Central memory CD4-positive, alpha-beta T cell (primary cell): ENCODE measurements around the gene DCXR.
A peak's percentile ranks its signal among the peaks of the same experiment; 100 is the strongest.

Source experiments
- DNase-seq: peaks from one replicate; pipeline ENCODE4 v3.0.0; 2022

The DCXR gene

DNA sequence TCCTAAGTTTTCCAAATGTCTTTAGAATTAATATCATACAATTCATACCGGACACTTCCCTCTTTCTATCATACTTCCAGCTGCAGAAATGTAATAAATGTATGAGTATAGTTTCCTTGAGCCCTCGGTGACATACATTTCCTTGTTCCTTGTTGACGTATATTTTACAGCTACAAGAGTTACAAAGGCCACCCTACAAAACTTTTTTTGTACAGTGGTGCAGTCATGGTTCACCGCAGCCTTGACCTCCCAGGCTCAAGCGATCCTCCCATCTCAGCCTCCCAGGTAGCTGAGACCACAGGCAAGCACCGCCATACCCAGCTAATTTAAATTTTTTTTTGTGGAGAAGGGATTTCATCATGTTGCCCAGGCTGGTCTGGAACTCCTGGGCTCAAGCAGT, 35.3 kb upstream of the DCXR start:
- no peak for DNase-seq

DNA sequence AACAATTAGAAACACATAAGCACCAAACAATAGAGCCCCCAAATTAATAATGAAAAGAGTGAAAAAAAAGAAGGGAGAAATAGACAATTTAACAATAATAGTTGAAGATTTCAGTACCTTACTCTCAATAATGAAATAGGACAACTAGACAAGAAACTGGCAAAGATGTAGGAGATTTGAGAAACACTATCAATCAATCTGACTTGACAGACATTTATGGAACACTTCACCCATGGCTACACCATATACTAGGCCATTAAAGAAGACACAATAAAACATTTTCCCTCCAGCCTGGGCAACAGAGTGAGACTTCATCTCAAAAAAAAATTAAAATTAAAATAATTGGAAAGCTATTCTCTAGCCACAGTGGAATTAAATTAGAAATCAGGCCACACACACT, 33.1 kb upstream of the DCXR start:
- no peak for DNase-seq

DNA sequence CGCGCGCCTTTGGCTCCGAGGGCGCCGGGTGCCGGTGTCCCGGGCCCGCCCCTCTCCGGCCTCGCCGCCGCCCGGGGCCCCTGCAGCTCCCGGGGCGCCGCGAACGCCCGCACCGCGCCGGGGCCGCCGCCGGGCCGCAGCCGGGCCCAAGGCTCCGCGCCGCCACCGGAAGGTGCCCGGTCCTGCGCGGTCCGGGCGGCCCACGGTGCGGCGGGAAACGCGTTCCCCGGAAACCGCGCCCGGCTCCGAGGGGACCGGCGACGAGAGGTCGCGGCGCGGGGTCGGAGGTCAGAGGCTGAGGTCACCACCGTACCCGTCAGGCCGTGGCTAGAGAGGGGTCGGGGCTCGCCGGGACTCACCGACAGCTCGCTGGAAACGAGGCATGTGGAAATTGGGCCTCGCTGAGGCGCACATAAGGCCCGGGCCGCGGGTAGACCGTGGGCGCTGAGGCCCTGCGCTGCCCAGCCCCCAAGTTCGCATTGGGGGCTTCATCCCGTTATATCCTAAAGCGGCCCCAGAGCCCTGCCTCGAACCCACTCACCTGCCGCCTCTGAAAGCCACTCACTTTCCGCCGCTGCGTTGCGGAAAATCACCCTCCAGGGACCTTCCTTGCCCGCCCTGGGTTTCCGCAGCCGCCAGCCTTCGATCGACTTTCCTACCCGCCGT, 28.3 kb upstream of the DCXR start, which contains the start of gene DUS1L:
Gene DUS1L (minus strand): TSS at position 167 of the 666 bp plus-strand sequence. CDS start 745 bp downstream, outside the sequence.
- DNase-seq = peak; percentile 67

GRCh38 chr17:82065193-82065637, 27.7 kb upstream of the DCXR start:
- no peak for DNase-seq

- DNase-seq = no peak
Measured at GRCh38 chr17:82064433-82065192, 27.1 kb upstream of the DCXR start.

DNA sequence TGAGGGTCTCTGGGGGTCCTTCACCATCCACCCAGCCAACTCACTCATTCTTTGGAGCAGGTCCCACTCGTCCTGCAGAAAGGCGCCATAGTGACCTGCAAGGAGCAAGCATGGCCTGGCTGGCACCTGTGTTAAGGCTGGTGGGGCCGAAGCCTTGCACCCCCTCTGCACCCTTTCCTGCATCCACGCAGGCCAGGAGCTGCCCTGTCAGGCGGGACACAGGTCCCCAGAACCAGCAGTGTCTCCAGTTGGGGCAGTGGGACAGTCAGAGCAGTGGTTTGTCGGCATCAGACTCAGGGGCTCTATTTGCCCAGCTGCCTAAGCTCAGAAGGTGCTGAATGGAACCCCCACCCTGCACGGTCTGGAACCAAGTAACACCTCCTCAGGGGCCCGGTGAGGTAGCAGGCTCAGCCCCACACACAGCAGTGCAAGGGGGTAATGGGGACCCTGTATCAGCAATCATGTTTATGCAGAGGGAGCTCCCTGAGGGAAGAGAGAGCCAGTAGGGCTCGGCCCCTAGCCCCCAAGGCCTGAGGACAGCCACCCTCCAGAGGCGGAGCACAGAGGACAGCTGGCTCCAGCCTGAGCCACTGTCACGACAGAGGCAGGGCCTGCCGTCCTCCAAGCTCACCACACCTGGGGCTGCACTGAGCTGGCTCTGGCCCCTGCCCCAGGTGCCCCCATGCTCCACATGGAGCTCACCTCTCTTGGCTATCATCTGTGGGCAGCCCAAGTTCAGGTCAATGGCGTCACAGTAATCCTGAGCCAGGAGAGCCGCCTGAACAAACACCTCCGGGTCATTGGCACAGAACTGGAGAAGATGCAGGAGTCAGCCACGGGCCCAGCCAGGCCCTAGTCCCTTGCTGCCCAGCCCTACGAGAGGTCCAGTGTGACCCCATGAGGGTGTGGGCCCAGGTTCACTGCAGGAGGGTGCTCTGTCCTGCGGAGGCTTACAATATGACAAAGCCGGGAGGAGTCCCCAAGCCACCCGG, 26.2 kb upstream of the DCXR start:
- DNase-seq = no peak

- no peak for DNase-seq
Measured at GRCh38 chr17:82062984-82063368, 25.5 kb upstream of the DCXR start.

GRCh38 chr17:82062076-82062983, 24.8 kb upstream of the DCXR start:
- DNase-seq = no peak

DNA sequence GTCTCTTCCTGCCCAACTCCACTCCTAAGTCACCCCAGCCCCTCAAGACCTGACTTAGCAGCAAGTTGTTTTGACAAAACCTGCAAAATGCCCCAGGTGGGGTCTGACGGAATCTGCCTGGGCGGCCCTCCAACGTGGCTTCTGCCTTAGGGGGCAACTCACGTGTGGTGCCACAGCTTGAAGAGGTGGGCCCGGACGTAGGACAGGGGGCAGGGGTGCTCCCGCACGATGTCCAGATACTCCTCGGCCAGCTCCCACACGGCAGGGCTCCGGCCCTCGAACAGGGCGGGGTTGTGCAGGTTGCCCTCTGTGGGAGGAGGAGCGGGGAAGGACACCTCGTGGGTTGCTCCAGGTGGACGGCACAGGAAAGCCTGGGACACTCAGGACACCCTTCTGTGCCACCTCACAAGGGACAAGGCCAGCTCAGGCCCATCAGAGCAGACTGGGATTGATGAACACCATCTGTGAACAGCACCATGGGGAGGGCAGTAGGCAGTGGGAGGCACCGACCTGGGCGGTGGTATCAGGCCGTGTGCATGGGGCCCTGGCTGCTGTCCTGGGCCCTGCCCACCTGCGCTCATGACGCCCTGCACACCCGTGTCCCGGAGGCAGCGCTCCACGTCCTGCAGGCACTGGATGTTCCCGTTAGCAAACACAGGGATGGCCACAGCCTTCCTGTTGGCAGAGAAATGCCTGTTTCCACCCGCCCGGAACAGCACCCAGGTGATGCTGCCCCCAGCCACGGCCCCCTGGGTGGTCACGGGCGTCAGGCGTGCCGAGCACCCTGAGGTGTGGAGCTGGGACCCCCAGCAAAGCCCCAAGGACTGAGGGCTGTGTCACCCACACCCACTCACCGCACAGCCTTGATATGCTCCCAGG, 23.8 kb upstream of the DCXR start:
- no peak for DNase-seq

- no peak for DNase-seq
Measured at GRCh38 chr17:82060614-82061013, 23.1 kb upstream of the DCXR start.

GRCh38 chr17:82060001-82060380, 22.5 kb upstream of the DCXR start:
- DNase-seq = no peak

DNA sequence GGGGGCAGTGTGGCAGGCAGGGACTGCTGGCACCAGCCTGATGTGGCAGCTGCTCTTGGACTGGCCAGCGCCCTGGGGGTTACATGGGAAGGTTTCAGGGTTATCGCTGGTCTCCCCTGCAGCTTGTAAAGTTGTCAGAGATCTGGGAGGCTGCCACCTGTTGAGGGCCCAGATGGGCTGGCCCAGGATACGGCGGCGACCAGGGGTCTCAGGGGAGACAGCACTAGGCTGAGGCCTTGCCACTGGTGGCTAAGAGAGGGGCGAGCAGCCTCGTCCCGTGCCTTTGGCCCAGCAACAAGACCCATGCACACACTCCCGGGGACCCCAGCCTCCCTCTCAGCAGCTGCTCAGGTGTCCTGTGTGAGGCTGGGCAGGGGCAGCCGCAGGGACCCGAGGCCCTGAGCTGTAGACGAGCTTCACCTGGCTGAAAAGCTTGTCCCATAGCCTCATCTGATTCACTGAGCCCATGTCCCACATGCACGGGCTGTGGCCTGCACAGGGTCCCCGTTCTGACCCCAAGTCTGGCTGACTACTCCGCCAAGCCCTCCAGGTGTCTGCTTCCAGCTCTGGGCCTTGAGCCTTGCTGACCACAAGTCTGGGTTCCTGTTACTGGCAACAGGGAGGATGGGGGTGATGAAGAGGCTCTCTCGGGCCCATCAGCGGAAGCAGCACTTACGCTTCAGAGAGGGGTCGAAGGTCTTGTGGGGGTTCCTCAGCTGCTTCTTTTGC, 21.9 kb upstream of the DCXR start:
- no peak for DNase-seq

DNA sequence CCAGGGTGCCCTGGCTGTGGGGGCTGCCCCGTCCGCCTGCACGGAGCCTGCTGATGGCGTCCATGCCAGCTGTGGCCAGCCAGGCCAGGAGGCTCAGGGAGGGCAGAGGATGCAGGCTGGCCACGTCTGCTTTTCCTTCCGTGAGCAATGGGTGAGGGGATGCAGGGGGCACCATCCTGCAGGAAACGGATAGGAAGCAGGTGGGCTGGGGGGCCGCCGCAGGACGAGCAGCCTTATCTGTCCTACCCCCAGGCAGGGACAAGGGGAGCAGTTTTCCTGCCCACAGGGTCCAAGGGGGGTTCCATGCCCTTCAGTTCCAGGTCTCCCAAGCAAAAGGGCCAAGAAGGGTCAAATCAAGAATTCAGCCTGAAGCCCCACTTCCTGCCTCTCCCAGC, 21.4 kb upstream of the DCXR start:
- no peak for DNase-seq

GRCh38 chr17:82058230-82058854, 20.8 kb upstream of the DCXR start:
- no peak for DNase-seq

DNA sequence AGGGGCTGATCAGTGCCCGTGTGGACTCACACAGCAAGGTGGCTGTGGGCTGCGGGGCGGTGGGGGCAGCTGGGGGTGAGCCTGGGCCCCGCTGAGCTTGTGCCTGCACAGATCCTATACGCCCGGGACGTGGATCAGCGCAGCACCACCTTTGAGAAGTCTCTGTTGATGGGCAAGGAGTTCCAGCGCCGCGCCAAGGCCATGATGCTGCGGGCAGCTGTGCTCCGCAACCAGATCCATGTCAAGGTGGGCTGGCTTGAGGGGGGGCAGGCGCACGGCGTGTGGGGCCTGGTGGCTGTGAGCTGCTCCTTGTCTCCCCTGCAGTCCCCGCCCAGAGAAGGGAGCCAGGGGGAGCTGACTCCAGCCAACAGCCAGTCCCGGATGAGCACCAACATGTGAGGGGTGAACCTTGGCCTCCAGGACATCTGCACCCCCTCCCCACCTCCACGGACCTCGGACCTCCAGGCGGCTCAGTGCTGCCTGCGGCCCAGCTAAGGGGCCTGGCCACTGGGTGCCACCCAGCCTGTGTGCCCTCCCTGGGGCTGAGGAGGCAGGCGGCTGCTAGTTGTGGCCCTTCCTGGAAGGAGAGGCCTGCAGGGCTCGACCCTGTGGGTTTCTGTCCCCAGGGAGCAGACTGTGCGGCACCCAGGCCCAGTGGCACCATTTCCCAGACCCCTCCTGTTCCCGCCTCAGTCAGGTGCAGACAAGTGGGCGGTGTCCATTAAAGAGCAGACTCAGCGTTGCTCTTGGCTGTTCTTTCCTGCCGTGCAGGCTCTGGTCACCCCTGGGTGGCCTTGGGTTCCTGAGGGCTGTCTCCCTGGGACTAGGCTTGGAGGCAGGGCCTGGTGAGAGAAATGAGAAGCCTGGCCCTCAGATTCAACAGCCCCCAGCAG, 19.5 kb upstream of the DCXR start:
- DNase-seq = no peak

DNA sequence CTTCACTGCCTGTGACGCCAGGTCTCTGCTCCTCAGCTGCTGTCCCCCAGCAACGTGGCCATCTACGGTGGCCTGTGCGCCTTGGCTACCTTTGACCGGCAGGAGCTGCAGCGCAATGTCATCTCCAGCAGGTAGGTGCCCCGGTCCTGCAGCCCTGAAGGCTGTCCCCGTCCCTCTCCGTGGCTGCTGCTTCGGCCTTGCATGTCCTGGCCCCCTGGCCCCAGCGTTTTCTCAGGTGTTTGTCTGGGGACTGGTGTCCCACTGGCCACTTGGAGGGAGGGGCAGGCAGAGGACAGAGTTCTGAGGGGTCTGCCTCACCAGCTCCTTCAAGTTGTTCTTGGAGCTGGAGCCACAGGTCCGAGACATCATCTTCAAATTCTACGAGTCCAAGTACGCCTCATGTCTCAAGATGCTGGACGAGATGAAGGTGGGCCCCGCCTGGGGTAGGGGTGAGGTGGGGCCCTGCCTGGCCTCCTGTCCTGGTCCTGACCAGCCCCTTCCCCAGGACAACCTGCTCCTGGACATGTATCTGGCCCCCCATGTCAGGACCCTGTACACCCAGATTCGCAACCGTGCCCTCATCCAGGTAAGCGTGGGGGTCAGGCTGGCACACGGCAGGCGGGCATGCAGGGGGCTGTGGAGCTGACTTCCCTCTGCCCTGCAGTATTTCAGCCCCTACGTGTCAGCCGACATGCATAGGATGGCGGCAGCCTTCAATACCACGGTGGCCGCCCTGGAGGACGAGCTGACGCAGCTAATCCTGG, 18.6 kb upstream of the DCXR start:
- DNase-seq = no peak

GRCh38 chr17:82055023-82055964, 17.8 kb upstream of the DCXR start:
- DNase-seq = no peak
